IgD-negative memory B cell (primary cell): Measurements from ENCODE around the gene TEX2. TPM values are rescaled to one million over a fixed set of nuclear protein-coding genes. Genes with fewer than 3 reads are reported as not detected.

Experiments used
- polyA plus RNA-seq: library from polyadenylated mRNA; unstranded; fragments of 300-500 nt; fragmentation: Illumina TruSeq; gene quantifications from one replicate; pipeline ENCODE4 v1.2.3, GENCODE V29; 2021

Gene TEX2
- polyA plus RNA-seq, 1 donor from 2014 or later = 2.8 TPM

Other genes starting within 250 kb of the TEX2 start
- 183 TPM for gene ICAM2, start 242.6 kb downstream of the TEX2 start, polyA plus RNA-seq
- 9.6 TPM for gene ERN1, start 133.1 kb downstream of the TEX2 start, polyA plus RNA-seq
- gene PECAM1, start 127.6 kb upstream of the TEX2 start, polyA plus RNA-seq = 27.9 TPM
- gene MILR1, start 185.9 kb upstream of the TEX2 start, polyA plus RNA-seq = 1.9 TPM
- gene POLG2, start 233.8 kb upstream of the TEX2 start, polyA plus RNA-seq = 9.3 TPM
- 1,084 TPM for gene DDX5, start 243.0 kb upstream of the TEX2 start, polyA plus RNA-seq
- gene CEP95, start 243.7 kb upstream of the TEX2 start, polyA plus RNA-seq = 15.4 TPM